Muscle of back (tissue), 11 donors: ENCODE results near the gene FAM131A. TPM values are rescaled to one million over a fixed set of nuclear protein-coding genes. Genes with fewer than 3 reads are reported as not detected.
"Not testable (repeated sequence)": the region's sequence is repeated elsewhere in the genome, so short reads cannot be mapped to it uniquely, and the experiment has no call there.

Source experiments
- DNase-seq, 3 donors: peaks; one replicate each; pipeline versions ENCODE4 v3.0.0 to v3.0.0-alpha.2; 2013
- polyA plus RNA-seq, 10 donors: library from polyadenylated mRNA; unstranded; fragments of 120-200 nt; gene quantifications; one replicate each; pipeline ENCODE4 v1.2.1, GENCODE V29; 2013; ENCODE audit not compliant: insufficient read length in 10 of 10

FAM131A gene
- polyA plus RNA-seq, 10 donors = 8.4 to 13.3 (median 10.7) TPM

DNA sequence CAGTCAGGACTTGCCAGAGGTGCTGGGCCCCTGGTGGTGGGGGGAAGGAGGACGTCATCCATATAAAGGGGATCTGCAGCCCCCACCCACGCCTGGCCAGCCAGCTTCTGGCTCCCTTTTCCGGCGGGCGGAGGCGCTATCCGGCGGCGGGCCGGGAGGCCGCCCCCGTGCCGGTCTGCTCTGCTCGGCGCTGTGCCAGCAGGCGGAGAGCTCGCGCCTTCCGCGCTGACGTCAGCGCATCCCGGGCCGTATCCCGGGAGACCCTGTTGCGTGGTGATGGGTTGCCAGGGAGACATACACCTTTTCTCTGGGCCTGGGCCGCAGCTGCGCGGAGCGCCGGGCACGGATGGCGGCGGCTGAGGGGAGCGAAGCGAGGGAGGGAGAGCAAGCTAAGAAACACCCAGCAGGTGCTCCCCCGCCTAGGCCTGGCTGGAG, 1.1 kb downstream of the FAM131A start:
- peak; percentile 75 to 95 (median 93) for DNase-seq

DNA sequence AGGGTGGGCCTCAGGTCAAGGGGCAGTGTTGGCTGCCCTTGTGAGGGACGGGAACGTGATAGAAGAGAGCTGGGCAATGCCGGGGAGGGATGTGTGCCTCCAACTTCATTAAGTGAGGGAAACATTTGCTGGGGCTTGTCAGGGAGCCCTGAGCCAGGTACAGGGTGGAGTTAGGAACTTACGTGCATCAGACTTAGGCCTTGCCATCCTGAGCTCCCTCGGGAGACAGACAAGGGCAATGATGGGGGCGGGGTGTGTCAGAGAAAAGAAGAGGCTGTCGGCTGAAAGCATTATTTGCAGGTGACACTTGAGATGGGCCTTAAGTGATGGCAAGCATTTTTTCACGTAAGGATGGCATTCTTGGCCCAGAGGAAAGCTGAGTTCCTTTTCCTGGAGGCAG, 1.6 kb downstream of the FAM131A start:
- no peak for DNase-seq

DNA sequence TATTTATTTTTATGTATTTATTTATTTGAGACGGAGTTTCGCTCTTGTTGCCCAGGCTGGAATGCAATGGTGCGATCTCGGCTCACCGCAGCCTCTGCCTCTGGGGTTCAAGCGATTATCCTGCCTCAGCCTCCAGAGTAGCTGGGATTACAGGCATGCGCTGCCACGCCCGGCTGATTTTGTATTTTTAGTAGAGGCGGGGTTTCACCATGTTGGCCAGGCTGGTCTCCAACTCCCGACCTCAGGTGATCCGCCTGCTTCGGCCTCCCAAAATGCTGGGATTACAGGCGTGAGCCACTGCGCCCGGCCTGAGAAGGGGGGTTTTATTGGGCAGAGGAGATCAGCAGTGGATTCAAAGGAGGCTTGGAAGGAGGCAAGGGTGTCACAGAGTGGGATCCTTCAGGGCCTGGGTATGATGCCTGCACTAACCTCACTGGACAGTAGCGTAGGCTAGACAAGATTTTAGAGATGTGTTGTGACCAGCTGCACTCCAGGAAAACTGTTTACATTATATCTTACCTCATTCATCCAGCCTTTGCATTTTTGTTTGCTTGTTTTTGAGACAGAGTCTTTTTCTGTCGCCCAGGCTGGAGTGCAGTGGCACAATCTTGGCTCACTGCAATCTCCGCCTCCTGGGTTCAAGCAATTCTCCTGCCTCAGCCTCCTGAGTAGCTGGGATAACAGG, 2.2 kb downstream of the FAM131A start:
- DNase-seq = not testable (repeated sequence)

DNA sequence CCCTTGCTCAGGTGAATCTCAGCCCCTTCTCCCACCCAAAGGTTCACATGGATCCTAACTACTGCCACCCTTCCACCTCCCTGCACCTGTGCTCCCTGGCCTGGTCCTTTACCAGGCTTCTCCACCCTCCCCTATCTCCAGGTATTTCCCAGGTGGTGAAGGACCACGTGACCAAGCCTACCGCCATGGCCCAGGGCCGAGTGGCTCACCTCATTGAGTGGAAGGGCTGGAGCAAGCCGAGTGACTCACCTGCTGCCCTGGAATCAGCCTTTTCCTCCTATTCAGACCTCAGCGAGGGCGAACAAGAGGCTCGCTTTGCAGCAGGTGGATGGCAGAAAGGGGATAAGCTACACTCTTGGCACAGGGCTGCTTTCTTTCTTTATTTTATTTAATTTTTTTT, 4.5 kb downstream of the FAM131A start:
- no peak for DNase-seq

DNA sequence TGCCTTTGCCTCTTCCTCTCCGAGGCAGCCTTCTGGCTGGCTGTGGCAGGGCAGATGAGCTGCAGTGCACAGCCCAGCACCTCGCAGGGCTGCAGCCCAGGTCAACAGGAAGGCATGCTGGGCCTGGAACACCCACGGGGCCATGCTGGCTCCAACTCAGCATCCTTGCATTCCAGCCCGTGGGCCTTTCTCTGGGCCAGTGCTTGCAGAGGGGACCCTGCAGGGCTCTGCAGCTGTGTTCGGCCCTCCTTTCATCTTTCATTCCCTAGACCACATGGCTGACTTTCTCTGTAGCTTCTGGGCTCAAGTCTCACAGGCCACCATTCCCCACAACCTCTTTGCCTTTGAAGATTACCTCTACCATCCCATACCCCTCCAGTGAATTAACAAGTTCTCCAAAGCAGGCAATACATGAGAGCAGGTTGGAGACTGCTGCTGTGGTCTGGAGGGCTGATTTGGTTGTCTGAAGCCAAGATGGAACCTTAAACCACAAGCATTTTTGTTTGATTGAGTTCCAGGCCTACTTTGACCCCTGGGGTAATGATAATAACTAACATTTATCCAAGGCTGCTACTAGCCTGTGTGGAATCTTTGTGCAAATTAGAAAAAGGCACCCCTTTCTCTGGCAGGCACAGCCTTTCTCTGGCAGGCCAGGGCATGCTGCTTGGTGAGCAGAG, 5.9 kb downstream of the FAM131A start:
- no peak for DNase-seq

DNA sequence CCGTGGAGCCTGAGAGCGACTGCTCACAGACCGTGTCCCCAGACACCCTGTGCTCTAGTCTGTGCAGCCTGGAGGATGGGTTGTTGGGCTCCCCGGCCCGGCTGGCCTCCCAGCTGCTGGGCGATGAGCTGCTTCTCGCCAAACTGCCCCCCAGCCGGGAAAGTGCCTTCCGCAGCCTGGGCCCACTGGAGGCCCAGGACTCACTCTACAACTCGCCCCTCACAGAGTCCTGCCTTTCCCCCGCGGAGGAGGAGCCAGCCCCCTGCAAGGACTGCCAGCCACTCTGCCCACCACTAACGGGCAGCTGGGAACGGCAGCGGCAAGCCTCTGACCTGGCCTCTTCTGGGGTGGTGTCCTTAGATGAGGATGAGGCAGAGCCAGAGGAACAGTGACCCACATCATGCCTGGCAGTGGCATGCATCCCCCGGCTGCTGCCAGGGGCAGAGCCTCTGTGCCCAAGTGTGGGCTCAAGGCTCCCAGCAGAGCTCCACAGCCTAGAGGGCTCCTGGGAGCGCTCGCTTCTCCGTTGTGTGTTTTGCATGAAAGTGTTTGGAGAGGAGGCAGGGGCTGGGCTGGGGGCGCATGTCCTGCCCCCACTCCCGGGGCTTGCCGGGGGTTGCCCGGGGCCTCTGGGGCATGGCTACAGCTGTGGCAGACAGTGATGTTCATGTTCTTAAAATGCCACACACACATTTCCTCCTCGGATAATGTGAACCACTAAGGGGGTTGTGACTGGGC, 7.3 kb downstream of the FAM131A start:
- DNase-seq = no peak

DNA sequence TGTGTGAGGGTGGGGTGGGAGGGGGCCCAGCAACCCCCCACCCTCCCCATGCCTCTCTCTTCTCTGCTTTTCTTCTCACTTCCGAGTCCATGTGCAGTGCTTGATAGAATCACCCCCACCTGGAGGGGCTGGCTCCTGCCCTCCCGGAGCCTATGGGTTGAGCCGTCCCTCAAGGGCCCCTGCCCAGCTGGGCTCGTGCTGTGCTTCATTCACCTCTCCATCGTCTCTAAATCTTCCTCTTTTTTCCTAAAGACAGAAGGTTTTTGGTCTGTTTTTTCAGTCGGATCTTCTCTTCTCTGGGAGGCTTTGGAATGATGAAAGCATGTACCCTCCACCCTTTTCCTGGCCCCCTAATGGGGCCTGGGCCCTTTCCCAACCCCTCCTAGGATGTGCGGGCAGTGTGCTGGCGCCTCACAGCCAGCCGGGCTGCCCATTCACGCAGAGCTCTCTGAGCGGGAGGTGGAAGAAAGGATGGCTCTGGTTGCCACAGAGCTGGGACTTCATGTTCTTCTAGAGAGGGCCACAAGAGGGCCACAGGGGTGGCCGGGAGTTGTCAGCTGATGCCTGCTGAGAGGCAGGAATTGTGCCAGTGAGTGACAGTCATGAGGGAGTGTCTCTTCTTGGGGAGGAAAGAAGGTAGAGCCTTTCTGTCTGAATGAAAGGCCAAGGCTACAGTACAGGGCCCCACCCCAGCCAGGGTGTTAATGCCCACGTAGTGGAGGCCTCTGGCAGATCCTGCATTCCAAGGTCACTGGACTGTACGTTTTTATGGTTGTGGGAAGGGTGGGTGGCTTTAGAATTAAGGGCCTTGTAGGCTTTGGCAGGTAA, 8.1 kb downstream of the FAM131A start:
- peak in 1 of 3 donors; percentile 32 for DNase-seq

DNA sequence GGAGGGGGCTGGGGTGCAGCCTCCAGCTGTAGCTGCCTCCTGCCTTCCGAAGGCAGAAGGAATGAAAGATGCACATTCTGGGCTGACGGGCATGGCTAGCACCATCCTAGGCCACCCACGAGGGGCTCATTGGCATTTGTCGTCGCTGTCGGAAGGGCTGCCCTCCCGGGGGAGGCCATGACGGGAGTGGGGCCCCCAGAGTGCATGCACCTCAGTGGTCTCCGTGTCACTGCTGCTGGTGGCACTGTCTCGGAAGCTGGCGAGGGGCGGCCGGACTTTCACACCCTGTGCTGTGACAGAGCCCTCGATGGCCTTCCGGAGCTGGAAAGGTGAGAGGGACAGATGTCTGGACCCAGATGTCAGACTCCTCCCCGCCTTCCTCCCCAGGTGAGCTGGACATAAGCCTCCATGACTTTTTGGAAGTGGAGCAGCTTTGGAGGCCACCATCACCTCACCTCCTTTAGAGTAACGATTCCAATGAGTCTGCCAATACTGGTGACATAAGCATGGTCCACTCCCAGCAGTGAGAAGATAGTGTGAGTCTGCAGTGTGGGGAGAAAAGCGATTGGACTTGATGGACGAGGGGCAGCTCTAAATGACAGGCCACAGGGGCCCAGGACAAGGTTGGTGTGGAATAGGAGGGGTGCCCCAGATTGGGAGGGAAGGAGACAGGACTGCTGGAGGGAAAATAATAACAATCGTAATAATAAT, 9.2 kb downstream of the FAM131A start:
- no peak for DNase-seq

DNA sequence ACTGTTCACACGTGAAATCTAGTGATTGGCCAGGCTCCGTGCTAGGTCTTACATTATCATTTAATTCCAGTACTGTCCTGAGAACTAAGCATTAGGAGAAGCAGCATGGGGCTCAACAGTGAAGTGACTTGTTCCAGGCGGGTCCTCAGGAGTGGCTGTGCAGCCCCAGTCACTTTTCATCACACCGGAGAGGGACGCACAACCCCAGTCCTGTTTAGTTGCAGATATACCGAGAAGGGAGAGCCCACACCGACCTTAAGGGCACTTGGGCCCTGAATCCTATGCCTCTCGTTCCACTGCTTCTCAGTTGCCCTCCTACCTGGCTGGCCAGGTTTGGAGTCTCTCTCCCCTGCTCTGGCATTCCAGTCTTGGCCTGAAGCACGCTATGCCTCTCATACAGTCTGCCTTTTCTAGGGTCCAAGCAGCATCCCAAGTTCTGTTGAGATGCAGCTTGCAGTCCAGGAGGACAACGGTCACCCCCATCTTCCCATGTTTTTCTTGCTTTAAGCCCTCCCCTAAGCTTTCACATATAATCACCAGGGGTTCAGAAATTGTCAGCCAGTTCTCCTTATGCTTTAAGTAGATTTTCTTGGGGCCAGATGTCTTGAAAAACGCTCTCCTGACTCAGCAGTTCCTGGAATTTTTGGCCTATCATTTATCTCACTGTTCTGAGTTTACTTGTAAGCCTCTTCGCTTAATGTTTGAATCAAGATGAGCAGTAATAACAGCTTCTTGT, 10.1 kb downstream of the FAM131A start:
- DNase-seq = peak; percentile 33 to 79 (median 54)

DNA sequence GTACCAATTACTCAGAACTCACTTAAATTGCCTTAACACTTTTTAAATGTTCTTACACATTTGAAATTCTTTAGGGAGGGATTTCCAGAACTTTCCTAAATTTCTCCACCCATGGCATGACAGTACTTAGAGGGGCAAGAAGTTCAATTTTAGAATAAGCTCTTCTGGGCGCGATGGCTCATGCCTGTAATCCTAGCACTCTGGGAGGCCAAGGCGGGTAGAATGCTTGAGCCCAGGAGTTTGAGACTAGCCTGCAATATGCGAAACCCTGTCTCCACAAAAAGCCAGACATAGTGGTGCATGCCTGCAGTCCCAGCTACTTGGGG, 10.6 kb downstream of the FAM131A start:
- no peak for DNase-seq

DNA sequence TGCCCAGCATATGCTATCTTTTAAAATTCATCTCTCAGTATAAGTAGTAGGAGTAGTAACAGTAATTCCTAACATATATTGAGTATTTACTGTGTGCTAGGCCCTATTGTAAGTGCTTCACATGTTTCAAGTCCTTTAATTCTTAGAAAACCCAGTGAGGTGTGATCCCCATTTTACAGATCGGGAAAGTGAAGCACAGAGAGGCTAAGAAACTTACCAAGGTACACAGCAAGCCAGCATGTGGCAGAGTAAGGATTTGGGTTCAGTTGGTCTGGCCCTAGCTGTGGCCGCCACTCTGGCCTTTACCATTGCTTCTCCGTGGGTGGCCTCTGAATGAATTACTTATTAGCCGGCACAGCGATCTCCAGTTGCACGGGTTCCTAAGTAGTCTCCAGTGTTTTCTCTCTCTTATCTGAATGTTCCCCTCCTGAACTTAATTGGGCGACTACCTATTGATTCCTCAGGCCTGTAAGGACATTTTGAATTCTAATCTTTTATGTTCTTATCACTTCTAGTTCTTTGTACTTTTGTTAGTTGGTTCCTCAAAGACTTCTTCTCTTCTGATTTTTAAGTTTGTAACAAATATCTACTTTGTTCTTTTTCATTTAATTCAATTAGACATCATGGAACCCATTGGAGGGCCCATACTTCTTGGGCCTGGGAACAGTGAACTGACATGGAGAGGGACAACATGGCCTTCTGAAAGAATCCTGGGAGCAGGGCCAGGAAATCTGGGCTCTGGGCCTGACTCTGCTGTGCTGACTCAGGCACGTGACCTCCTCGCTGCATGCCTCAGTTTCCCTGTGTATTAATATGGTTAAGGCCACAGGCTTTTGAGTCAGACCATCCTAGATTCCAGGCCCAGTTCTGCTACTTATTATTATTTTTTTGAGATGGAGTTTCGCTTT, 12.4 kb downstream of the FAM131A start:
- DNase-seq = no peak

DNA sequence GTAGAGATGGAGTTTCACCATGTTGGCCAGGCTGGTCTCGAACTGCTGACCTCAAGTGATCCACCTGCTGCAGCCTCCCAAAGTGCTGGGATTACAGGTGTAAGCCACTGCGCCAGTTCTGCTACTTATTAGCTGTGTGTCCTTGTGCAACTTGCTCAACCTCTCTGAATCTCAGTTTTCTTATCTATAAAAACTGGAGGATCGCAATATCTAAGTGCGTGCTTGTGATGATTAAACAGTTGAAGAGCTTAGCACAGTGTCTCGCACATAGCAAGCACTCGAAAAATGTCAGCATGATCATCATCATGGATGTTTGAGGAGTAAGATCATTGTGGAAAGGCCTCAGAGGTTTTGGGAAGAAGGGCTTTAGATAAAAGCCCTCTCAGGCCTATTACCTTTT, 13.2 kb downstream of the FAM131A start:
- no peak for DNase-seq

DNA sequence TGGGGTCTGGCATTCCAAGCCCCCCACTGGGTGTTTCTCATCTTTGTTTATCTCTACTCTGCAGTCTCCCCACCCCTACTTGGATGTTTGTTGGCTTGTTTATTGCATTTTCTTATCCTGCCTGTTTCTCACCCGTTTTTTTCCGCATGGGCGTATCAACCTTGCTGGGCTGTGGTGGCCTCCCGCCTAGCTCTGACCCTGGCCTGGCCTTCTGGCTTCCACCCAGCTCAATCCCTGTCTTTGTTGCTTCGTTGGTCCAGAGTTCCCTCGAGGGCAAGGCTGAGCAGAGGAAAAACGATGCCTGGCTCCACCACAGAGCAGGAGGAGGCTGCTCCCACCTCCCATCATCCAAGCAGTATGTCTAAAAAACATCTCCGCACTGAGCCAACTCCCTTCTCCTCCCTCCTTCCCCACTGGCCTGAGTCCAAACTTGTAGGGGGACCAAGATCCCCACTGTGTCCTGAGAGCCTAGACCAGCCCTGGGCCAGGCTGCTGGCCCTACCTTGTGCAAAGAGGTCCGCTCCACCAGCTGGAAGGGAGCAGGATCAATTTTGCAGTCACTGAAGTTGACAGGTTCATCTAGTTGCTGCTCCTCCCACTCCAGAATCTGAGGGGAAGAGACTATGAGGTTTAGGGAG, 14.2 kb downstream of the FAM131A start:
- no peak for DNase-seq

DNA sequence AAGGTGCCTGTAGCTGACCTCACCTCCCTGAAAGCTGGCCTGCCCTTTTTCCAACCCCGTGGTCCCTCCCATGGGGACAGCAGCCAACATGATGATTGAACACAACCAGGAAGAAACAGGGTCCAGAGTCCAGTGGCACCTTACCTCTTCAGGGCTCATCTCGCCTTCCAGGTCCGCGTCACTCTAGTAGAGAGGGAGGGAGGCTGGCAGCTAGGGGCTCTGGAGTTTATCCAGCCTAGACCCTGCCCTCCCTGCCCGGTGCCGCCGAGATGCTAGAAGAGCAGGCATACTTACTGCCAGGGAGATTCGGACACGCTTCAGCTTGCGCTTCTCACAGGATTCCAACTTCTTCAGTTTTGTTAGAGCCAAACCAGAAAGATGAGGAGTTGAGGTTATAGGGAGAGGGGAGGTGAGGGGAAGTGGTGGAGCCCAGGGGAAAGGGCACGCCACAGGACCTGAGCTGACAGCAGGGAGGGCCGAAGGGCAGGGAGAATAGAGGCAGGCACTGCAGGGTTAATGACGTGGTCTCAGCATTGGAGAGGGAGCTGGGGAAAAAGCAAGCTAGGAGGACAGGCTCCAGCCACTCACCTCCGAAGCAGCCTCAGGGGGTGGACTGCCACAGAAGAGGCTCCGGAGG, 14.9 kb downstream of the FAM131A start:
- DNase-seq = no peak

DNA sequence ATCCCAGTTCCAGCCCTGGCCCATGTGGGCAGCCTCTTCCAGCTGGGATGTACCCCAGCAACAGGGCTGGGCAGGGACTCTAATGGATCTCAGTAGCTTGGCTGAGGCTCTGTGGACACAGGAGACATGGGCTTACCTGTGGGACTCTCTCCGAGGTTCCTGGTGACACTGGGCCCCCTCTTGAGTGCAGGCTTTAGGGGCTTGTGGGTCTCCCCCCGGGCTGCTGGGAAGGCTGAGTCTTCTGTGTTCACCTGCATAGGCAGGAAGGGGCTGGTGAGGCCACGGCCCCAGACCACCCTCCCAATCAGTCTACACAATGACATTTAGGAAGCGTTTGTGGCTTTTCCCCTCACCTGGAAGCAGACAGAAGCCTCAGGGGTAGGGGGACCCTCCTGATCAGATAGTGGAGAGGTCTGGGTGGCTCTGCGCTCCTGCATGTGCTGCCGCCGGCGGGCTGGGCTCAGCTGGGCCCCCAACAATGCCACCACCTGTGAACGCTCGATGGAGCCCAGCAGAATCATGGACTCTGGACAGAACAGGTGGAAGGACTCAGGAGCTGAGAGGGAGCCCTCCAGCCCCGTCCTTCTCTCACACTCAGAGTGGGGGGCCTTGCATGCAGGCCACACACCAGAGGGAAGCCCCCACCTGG, 15.6 kb downstream of the FAM131A start:
- no peak for DNase-seq

DNA sequence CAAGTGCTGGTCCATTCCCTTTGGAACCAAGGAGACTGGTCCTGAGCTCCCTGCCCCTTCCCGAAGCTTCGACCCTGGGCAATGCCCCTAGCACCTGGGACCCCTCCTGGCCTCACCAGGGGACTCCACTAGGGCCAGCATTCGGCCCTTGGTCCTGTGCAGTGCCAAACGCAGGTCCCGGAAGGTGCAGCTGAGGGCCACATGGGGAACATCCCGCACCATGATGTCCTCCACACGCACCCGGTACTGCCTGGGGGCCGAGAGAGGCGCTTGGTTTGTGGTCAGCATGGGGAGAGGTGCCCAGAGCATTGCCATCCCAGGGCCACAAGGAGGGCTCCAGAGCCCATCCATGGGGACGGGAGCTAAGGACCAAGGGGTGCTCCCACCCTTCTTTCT, 16.1 kb downstream of the FAM131A start:
- no peak for DNase-seq

DNA sequence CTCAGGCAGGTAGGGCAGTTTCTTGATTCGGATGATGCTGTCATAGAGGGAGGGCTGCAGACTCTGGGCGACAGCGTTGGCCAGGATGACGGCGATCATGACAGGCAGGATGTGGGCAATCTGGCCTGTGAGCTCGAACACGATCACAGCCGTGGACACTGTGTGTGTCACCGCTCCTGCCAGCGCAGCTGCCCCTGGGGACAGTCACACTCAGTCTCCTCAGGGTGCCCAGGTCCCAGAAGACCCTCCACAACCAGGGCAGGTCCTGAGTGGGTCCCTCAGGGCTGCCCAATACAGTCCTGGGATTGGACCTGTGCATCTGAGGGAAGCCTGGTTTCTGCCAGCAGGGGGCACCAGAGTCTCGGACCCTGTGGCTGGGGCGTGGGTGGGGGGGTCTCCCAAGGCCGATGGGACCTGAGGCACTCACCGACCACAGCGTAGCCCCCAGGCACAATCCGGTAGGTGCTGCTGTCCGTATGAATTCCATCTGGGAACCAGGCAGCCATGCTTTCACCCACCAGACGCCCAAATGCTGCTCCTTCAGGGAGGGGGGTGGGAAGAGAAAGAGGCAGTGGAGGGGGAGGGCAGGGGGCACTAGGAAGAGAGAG, 16.8 kb downstream of the FAM131A start:
- DNase-seq = peak in 1 of 3 donors; percentile 53

DNA sequence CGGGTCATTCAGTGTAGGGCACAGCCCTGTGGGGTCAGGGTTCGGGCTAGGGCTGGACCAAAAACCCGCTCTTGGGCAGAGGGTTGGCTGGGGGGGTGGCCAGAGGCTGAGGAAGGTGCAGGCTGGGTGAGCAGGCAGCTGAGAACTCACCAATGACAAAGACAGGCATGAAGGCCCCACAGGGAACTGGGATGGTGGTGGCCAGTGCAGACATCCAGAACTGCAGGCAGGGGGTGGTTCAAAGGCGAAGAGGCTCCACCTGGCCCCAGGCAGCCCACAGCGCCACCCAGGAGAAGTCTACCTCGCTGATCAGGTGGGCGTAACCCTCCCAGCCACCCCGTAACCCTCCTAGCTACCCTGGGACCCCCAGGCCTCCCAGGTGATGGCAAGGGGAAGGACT, 17.4 kb downstream of the FAM131A start:
- DNase-seq = no peak
